SK-N-SH treated with all-trans-retinoic acid at 6 μM for 48 hours (cell line): ENCODE results near the gene THY1.

Experiments used
- ATAC-seq: fragments of 200-7000 bp; cut with Tn5 transposase; 3 replicates; pipeline ENCODE4 v1.9.1; 2020; ENCODE audit warnings: mild to moderate bottlenecking, moderate library complexity
- ARNTL ChIP-seq: fragments of 450-650 bp; formaldehyde crosslinking; IDR thresholded peaks from 2 replicates; pipeline ENCODE4 v1.5.0; 2020; ENCODE audit warnings: low read depth, mild to moderate bottlenecking, moderate library complexity, borderline replicate concordance
- BACH2 ChIP-seq: fragments of 250-450 bp; sonication (Bioruptor Pico); IDR thresholded peaks from 2 replicates; pipeline ENCODE4 v1.9.0; 2021; ENCODE audit warnings: mild to moderate bottlenecking, borderline replicate concordance
- CREB5 ChIP-seq: fragments of 250-450 bp; sonication (Bioruptor Pico); IDR thresholded peaks from 2 replicates; pipeline ENCODE4 v1.5.1; 2020; ENCODE audit warnings: low read depth, mild to moderate bottlenecking, moderate library complexity
- CSDC2 ChIP-seq: fragments of 250-450 bp; sonication (Bioruptor Pico); IDR thresholded peaks from 2 replicates; pipeline ENCODE4 v1.5.0; 2020; ENCODE audit warnings: mild to moderate bottlenecking, moderate library complexity
- CSRNP3 ChIP-seq: fragments of 250-450 bp; sonication (Bioruptor Pico); IDR thresholded peaks from 2 replicates; pipeline ENCODE4 v1.5.1; 2021; ENCODE audit warnings: mild to moderate bottlenecking, moderate library complexity
- ESRRG ChIP-seq: fragments of 250-450 bp; sonication (Bioruptor Pico); IDR thresholded peaks from 2 replicates; pipeline ENCODE4 v1.6.1; 2021; ENCODE audit warnings: mild to moderate bottlenecking
- GLIS3 ChIP-seq: fragments of 250-450 bp; sonication (Bioruptor Pico); IDR thresholded peaks from 2 replicates; pipeline ENCODE4 v1.5.0; 2020; ENCODE audit warnings: mild to moderate bottlenecking, moderate library complexity
- ISL1 ChIP-seq: fragments of 250-450 bp; sonication (Bioruptor Pico); IDR thresholded peaks from 2 replicates; pipeline ENCODE4 v2.1.2; 2022; ENCODE audit warnings: mild to moderate bottlenecking, moderate library complexity
- OSR1 ChIP-seq: fragments of 250-450 bp; sonication (Bioruptor Pico); IDR thresholded peaks from 2 replicates; pipeline ENCODE4 v1.8.0; 2022; ENCODE audit warnings: moderate library complexity, mild to moderate bottlenecking, inconsistent platforms
- PATZ1 ChIP-seq: fragments of 250-450 bp; sonication (Bioruptor Pico); IDR thresholded peaks from 2 replicates; pipeline ENCODE4 v1.8.0; 2020; ENCODE audit warnings: mild to moderate bottlenecking, moderate library complexity, borderline replicate concordance
- PPARA ChIP-seq: fragments of 250-450 bp; sonication (Bioruptor Pico); IDR thresholded peaks from 2 replicates; pipeline ENCODE4 v1.5.0; 2020; ENCODE audit warnings: mild to moderate bottlenecking, borderline replicate concordance
- SNAI2 ChIP-seq: fragments of 250-450 bp; sonication (Bioruptor Pico); IDR thresholded peaks from 2 replicates; pipeline ENCODE4 v1.5.0; 2020; ENCODE audit warnings: mild to moderate bottlenecking, moderate library complexity
- TCF4 ChIP-seq: fragments of 250-450 bp; sonication (Bioruptor Pico); IDR thresholded peaks from 2 replicates; pipeline ENCODE4 v1.8.0; 2021; ENCODE audit warnings: mild to moderate bottlenecking, moderate library complexity, borderline replicate concordance
- TSHZ2 ChIP-seq: fragments of 250-450 bp; sonication (Bioruptor Pico); IDR thresholded peaks from 2 replicates; pipeline ENCODE4 v1.5.0; 2020; ENCODE audit warnings: mild to moderate bottlenecking, moderate library complexity
- ZC3H10 ChIP-seq: fragments of 250-450 bp; sonication (Bioruptor Pico); IDR thresholded peaks from 2 replicates; pipeline ENCODE4 v1.5.1; 2021; ENCODE audit warnings: mild to moderate bottlenecking, moderate library complexity
- ZFP3 ChIP-seq: fragments of 250-450 bp; sonication (Bioruptor Pico); IDR thresholded peaks from 2 replicates; pipeline ENCODE4 v1.5.0; 2020; ENCODE audit warnings: mild to moderate bottlenecking, moderate library complexity
- ZFP30 ChIP-seq: fragments of 450-650 bp; formaldehyde crosslinking; IDR thresholded peaks from 2 replicates; pipeline ENCODE4 v1.5.0; 2022; ENCODE audit warnings: mild to moderate bottlenecking, moderate library complexity
- ZNF565 ChIP-seq: fragments of 450-650 bp; formaldehyde crosslinking; conservative IDR thresholded peaks from 2 replicates; pipeline ENCODE4 v1.5.0; 2020; ENCODE audit warnings: low read depth, mild to moderate bottlenecking, moderate library complexity
- ZNF70 ChIP-seq: fragments of 450-650 bp; formaldehyde crosslinking; IDR thresholded peaks from 2 replicates; pipeline ENCODE4 v1.5.0; 2020; ENCODE audit warnings: mild to moderate bottlenecking, moderate library complexity
- ZNF8 ChIP-seq: fragments of 450-650 bp; formaldehyde crosslinking; IDR thresholded peaks from 2 replicates; pipeline ENCODE4 v1.5.0; 2020; ENCODE audit warnings: mild to moderate bottlenecking, moderate library complexity

Gene THY1

GRCh38 chr11:119419246-119419645 lies 3.7 kb downstream of the THY1 start:
- TF ChIP-seq ZNF8 (CRISPR knock-in tag) = no peak
- TF ChIP-seq ZNF70 = no peak
- TF ChIP-seq CSRNP3 (CRISPR knock-in tag) = no peak
- TF ChIP-seq PPARA (CRISPR knock-in tag) = no peak
- no peak for TF ChIP-seq GLIS3 (CRISPR knock-in tag)
- no peak for TF ChIP-seq ZNF565 (CRISPR knock-in tag)
- no peak for TF ChIP-seq PATZ1 (CRISPR knock-in tag)
- TF ChIP-seq ESRRG (CRISPR knock-in tag) = no peak
- no peak for TF ChIP-seq ISL1 (CRISPR knock-in tag)
- TF ChIP-seq TCF4 = no peak
- TF ChIP-seq CSDC2 = no peak
- ATAC-seq = no peak

GRCh38 chr11:119418759-119419158 lies 4.2 kb downstream of the THY1 start:
- TF ChIP-seq CSDC2 = no peak
- no peak for TF ChIP-seq OSR1
- TF ChIP-seq ZFP3 (CRISPR knock-in tag) = no peak
- no peak for TF ChIP-seq SNAI2
- TF ChIP-seq ESRRG (CRISPR knock-in tag) = no peak
- TF ChIP-seq ZC3H10 (CRISPR knock-in tag) = no peak
- TF ChIP-seq PPARA (CRISPR knock-in tag) = no peak
- TF ChIP-seq ZNF70 = no peak
- TF ChIP-seq ZNF8 (CRISPR knock-in tag) = no peak
- TF ChIP-seq CSRNP3 (CRISPR knock-in tag) = no peak
- no peak for TF ChIP-seq ZFP30 (CRISPR knock-in tag)
- TF ChIP-seq TSHZ2 (CRISPR knock-in tag) = no peak
- no peak for TF ChIP-seq GLIS3 (CRISPR knock-in tag)
- TF ChIP-seq TCF4 = no peak
- no peak for TF ChIP-seq CREB5 (CRISPR knock-in tag)
- no peak for TF ChIP-seq BACH2 (CRISPR knock-in tag)
- no peak for TF ChIP-seq ISL1 (CRISPR knock-in tag)
- no peak for TF ChIP-seq ZNF565 (CRISPR knock-in tag)
- TF ChIP-seq, all 23 proteins: peak for 0
- no peak for ATAC-seq

- TF ChIP-seq PATZ1 (CRISPR knock-in tag) (no peak), TSHZ2 (CRISPR knock-in tag) (no peak), ZFP30 (CRISPR knock-in tag) (no peak), OSR1 (no peak), CSDC2 (no peak), SNAI2 (no peak), ZNF565 (CRISPR knock-in tag) (no peak), ZNF8 (CRISPR knock-in tag) (no peak), GLIS3 (CRISPR knock-in tag) (no peak), ZC3H10 (CRISPR knock-in tag) (no peak), ARNTL (CRISPR knock-in tag) (no peak)
- ATAC-seq = peak; percentile 69
These were observed 5.0 kb downstream of the THY1 start for GRCh38 chr11:119417726-119418540.
